ENCODE measurements around the gene EYS.
"Not testable (repeated sequence)": the region's sequence is repeated elsewhere in the genome, so short reads cannot be mapped to it uniquely, and the experiment has no call there.

GRCh38 chr6:65483652-65484051, 223.4 kb downstream of the EYS start:
- not testable (repeated sequence) for TF ChIP-seq CTCF (conservative IDR thresholded peaks at IDR 0.05; ENCODE audit: low read length); EZH2phosphoT487 (IDR thresholded peaks at IDR 0.05; ENCODE audit: borderline replicate concordance)

All from Loucy (cell line).